Measurements from ENCODE around the gene BIRC2.

BIRC2 gene

GRCh38 chr11:102405501-102405900, 58.5 kb downstream of the BIRC2 start:
- Histone ChIP-seq H3K36me3 (peaks cover 14% of the 10 kb centered on the region), H3K9me3 (ENCODE audit: severe bottlenecking) (no peaks in the 10 kb centered on the region), H3K4me3 (ENCODE audit: low read depth, low read length) (no peak overlapping the region), H3K27ac (no peak overlapping the region), H3K27me3 (ENCODE audit: insufficient read depth, low read depth, severe bottlenecking) (no peaks in the 10 kb centered on the region)
- no peak for DNase-seq
- TF ChIP-seq CTCF (IDR thresholded peaks at IDR 0.05; ENCODE audit: low read depth, low read length): no peak

GRCh38 chr11:102406099-102406498, 59.1 kb downstream of the BIRC2 start:
- Histone ChIP-seq H3K4me3 (ENCODE audit: low read depth, low read length) (no peak overlapping the region), H3K9me3 (ENCODE audit: severe bottlenecking) (no peaks in the 10 kb centered on the region), H3K27me3 (ENCODE audit: insufficient read depth, low read depth, severe bottlenecking) (no peaks in the 10 kb centered on the region), H3K36me3 (peaks cover 9% of the 10 kb centered on the region), H3K27ac (no peak overlapping the region)
- DNase-seq: no peak
- TF ChIP-seq CTCF (IDR thresholded peaks at IDR 0.05; ENCODE audit: low read depth, low read length): no peak

GRCh38 chr11:102407901-102408300, 60.9 kb downstream of the BIRC2 start:
- Histone ChIP-seq H3K36me3 (no peaks in the 10 kb centered on the region; the same call in 1 of the 2 replicates), H3K9me3 (ENCODE audit: severe bottlenecking) (no peaks in the 10 kb centered on the region), H3K27me3 (ENCODE audit: insufficient read depth, low read depth, severe bottlenecking) (no peaks in the 10 kb centered on the region), H3K4me3 (ENCODE audit: low read depth, low read length) (no peak overlapping the region), H3K27ac (no peak overlapping the region)
- DNase-seq: no peak
- no peak for TF ChIP-seq CTCF (IDR thresholded peaks at IDR 0.05; ENCODE audit: low read depth, low read length)

GRCh38 chr11:102408339-102408738, 61.3 kb downstream of the BIRC2 start:
- no peak overlapping the region for H3K4me3 ChIP-seq (ENCODE audit: low read depth, low read length)
- DNase-seq: no peak
- H3K9me3 ChIP-seq (ENCODE audit: severe bottlenecking): no peaks in the 10 kb centered on the region
- H3K27me3 ChIP-seq (ENCODE audit: insufficient read depth, low read depth, severe bottlenecking): no peaks in the 10 kb centered on the region
- no peak overlapping the region for H3K27ac ChIP-seq
- H3K36me3 ChIP-seq: no peaks in the 10 kb centered on the region; the same call in 1 of the 2 replicates
- TF ChIP-seq CTCF (IDR thresholded peaks at IDR 0.05; ENCODE audit: low read depth, low read length): no peak

GRCh38 chr11:102410382-102410784, 63.4 kb downstream of the BIRC2 start:
- no peak overlapping the region for H3K4me3 ChIP-seq (ENCODE audit: low read depth, low read length)
- no peaks in the 10 kb centered on the region; the same call in 1 of the 2 replicates for H3K36me3 ChIP-seq
- H3K27ac ChIP-seq: no peak overlapping the region
- no peaks in the 10 kb centered on the region for H3K9me3 ChIP-seq (ENCODE audit: severe bottlenecking)
- no peaks in the 10 kb centered on the region for H3K27me3 ChIP-seq (ENCODE audit: insufficient read depth, low read depth, severe bottlenecking)
- DNase-seq: no peak
- TF ChIP-seq CTCF (IDR thresholded peaks at IDR 0.05; ENCODE audit: low read depth, low read length): no peak

- no peak for DNase-seq
- H3K27me3 ChIP-seq (ENCODE audit: insufficient read depth, low read depth, severe bottlenecking): no peaks in the 10 kb centered on the region
Measured at GRCh38 chr11:102411142-102411541, 64.1 kb downstream of the BIRC2 start.

More at GRCh38 chr11:102411142-102411541, 64.1 kb downstream of the BIRC2 start:
- no peaks in the 10 kb centered on the region; the same call in 1 of the 2 replicates for H3K36me3 ChIP-seq
- H3K27ac ChIP-seq: no peak overlapping the region
- no peak overlapping the region for H3K4me3 ChIP-seq (ENCODE audit: low read depth, low read length)
- H3K9me3 ChIP-seq (ENCODE audit: severe bottlenecking): no peaks in the 10 kb centered on the region
- TF ChIP-seq CTCF (IDR thresholded peaks at IDR 0.05; ENCODE audit: low read depth, low read length): no peak
